Measurements from ENCODE around the gene BRSK2. TPM values are rescaled to one million over a fixed set of nuclear protein-coding genes. Genes with fewer than 3 reads are reported as not detected.
A peak's percentile ranks its signal among the peaks of the same experiment; 100 is the strongest.

BRSK2 gene
- total RNA-seq, 3 donors from 2014 or later (not counting 1 experiment from before 2014, with no cell fraction given): 0.11 to 0.14 TPM; not detected in 1

GRCh38 chr11:1453611-1454034 is 63.9 kb downstream of the BRSK2 start:
- Mint-ChIP-seq H3K36me3 (no peaks in the 10 kb centered on the region), H3K9me3 (no peaks in the 10 kb centered on the region), H3K4me1 (peaks cover 0 to 16% of the 10 kb centered on the region in 2 donors), H3K4me3 (no peak overlapping the region), H3K27me3 (ENCODE audit: low read depth in 2 of 2) (no peaks in the 10 kb centered on the region), H3K27ac (no peak overlapping the region)
- no peaks in the 10 kb centered on the region for H3K27me3 ChIP-seq (ENCODE audit: control insufficient read depth, insufficient read depth, low read length)
- peaks cover 6% of the 10 kb centered on the region for H3K4me1 ChIP-seq (ENCODE audit: control insufficient read depth, insufficient read depth, low read length)
- no peak overlapping the region for H3K27ac ChIP-seq (ENCODE audit: low read length)
- no peaks in the 10 kb centered on the region for H3K9me3 ChIP-seq (ENCODE audit: control insufficient read depth, insufficient read depth, low read length)
- intact Hi-C loops (cut with micrococcal nuclease): no loop called here
- DNase-seq (peak in 1 of 2 donors; percentile 48), ATAC-seq (peak in 2 of 3 donors; percentile 5 to 63)
- WGBS (ENCODE audit: insufficient coverage): 42% methylated on average over 17 of the region's 17 CpGs
- no peak overlapping the region for H3K4me3 ChIP-seq (ENCODE audit: low read length)
- TF ChIP-seq CTCF (IDR thresholded peaks at IDR 0.05): no peak
- H3K36me3 ChIP-seq (ENCODE audit: control insufficient read depth, insufficient read depth, low read length): no peaks in the 10 kb centered on the region

GRCh38 chr11:1454576-1454975 is 64.8 kb downstream of the BRSK2 start:
- Histone ChIP-seq H3K27ac (ENCODE audit: low read length) (no peak overlapping the region), H3K27me3 (ENCODE audit: control insufficient read depth, insufficient read depth, low read length) (no peaks in the 10 kb centered on the region), H3K36me3 (ENCODE audit: control insufficient read depth, insufficient read depth, low read length) (no peaks in the 10 kb centered on the region), H3K4me1 (ENCODE audit: control insufficient read depth, insufficient read depth, low read length) (peaks cover 6% of the 10 kb centered on the region), H3K9me3 (ENCODE audit: control insufficient read depth, insufficient read depth, low read length) (no peaks in the 10 kb centered on the region), H3K4me3 (ENCODE audit: low read length) (no peak overlapping the region)
- Mint-ChIP-seq H3K4me3 (no peak overlapping the region), H3K9me3 (no peaks in the 10 kb centered on the region), H3K27ac (no peak overlapping the region), H3K36me3 (no peaks in the 10 kb centered on the region), H3K4me1 (peaks cover 0 to 16% of the 10 kb centered on the region in 2 donors), H3K27me3 (ENCODE audit: low read depth in 2 of 2) (no peaks in the 10 kb centered on the region)
- no peak for ATAC-seq
- DNase-seq: no peak
- intact Hi-C loops (cut with micrococcal nuclease): no loop called here
- 79% methylated on average over 21 of the region's 21 CpGs for WGBS (ENCODE audit: insufficient coverage)
- TF ChIP-seq CTCF (IDR thresholded peaks at IDR 0.05): no peak

GRCh38 chr11:1455032-1455762 is 65.5 kb downstream of the BRSK2 start:
- H3K4me1 Mint-ChIP-seq: peaks cover 0 to 16% of the 10 kb centered on the region in 2 donors
- no peak overlapping the region for H3K27ac Mint-ChIP-seq
- no peaks in the 10 kb centered on the region for H3K36me3 Mint-ChIP-seq
- Histone ChIP-seq H3K4me3 (ENCODE audit: low read length) (no peak overlapping the region), H3K9me3 (ENCODE audit: control insufficient read depth, insufficient read depth, low read length) (no peaks in the 10 kb centered on the region), H3K4me1 (ENCODE audit: control insufficient read depth, insufficient read depth, low read length) (peaks cover 6% of the 10 kb centered on the region), H3K36me3 (ENCODE audit: control insufficient read depth, insufficient read depth, low read length) (no peaks in the 10 kb centered on the region), H3K27ac (ENCODE audit: low read length) (no peak overlapping the region), H3K27me3 (ENCODE audit: control insufficient read depth, insufficient read depth, low read length) (no peaks in the 10 kb centered on the region)
- DNase-seq (no peak), ATAC-seq (no peak)
- no peaks in the 10 kb centered on the region for H3K9me3 Mint-ChIP-seq
- intact Hi-C loops (cut with micrococcal nuclease): no loop called here
- H3K27me3 Mint-ChIP-seq (ENCODE audit: low read depth in 2 of 2): no peaks in the 10 kb centered on the region
- no peak for TF ChIP-seq CTCF (IDR thresholded peaks at IDR 0.05)
- 70% methylated on average over 22 of the region's 24 CpGs for WGBS (ENCODE audit: insufficient coverage)
- H3K4me3 Mint-ChIP-seq: no peak overlapping the region

DNA sequence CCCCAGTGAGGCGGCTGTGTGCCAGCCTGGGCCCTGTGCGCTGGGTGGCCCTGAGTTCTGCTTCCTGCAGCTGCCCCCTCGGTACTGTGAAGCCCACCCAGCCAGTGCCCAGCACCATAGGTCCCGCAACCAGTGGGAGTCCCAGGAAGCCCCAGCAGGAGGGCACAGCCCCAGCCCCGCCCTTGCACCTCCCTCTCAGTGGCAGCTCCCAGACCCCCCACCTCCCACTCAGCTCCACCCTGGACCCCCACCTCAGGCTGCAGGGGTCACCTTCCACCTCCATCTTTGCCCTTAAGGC is 66.0 kb downstream of the BRSK2 start:
- no peak for TF ChIP-seq CTCF (IDR thresholded peaks at IDR 0.05)
- no peak overlapping the region for H3K27ac ChIP-seq (ENCODE audit: low read length)
- no peaks in the 10 kb centered on the region for H3K36me3 ChIP-seq (ENCODE audit: control insufficient read depth, insufficient read depth, low read length)
- peaks cover 6% of the 10 kb centered on the region for H3K4me1 ChIP-seq (ENCODE audit: control insufficient read depth, insufficient read depth, low read length)
- Mint-ChIP-seq H3K27me3 (ENCODE audit: low read depth in 2 of 2) (no peaks in the 10 kb centered on the region), H3K4me1 (peaks cover 0 to 16% of the 10 kb centered on the region in 2 donors), H3K4me3 (no peak overlapping the region), H3K27ac (no peak overlapping the region), H3K36me3 (no peaks in the 10 kb centered on the region), H3K9me3 (no peaks in the 10 kb centered on the region)
- no peaks in the 10 kb centered on the region for H3K27me3 ChIP-seq (ENCODE audit: control insufficient read depth, insufficient read depth, low read length)
- H3K9me3 ChIP-seq (ENCODE audit: control insufficient read depth, insufficient read depth, low read length): no peaks in the 10 kb centered on the region
- DNase-seq (no peak), ATAC-seq (no peak)
- WGBS (ENCODE audit: insufficient coverage): 54% methylated on average over 5 of the region's 5 CpGs
- intact Hi-C loops (cut with micrococcal nuclease): no loop called here
- H3K4me3 ChIP-seq (ENCODE audit: low read length): no peak overlapping the region

Data from natural killer cell (primary cell).